KMS-11 (cell line): ENCODE results near the gene CFAP46.

ENCODE experiments used
- H2AFZ ChIP-seq: fragments of 200-600 bp; sonication (generic); 2 replicates; pipeline ENCODE4 v1.6.1; 2016; ENCODE audit warnings: antibody characterized with exemption, mixed run types, low read depth
- H3K27ac ChIP-seq: fragments of 200-600 bp; sonication (generic); 2 replicates; pipeline ENCODE4 v1.6.1; 2016; ENCODE audit warnings: mild to moderate bottlenecking, mixed run types
- H3K27me3 ChIP-seq: fragments of 200-600 bp; sonication (generic); 2 replicates; pipeline ENCODE4 v1.6.1; 2017; ENCODE audit warnings: mild to moderate bottlenecking, low read depth, mixed run types, moderate library complexity; ENCODE audit not compliant: insufficient read depth
- H3K36me3 ChIP-seq: fragments of 200-600 bp; sonication (generic); 2 replicates; pipeline ENCODE4 v1.6.1; 2017; ENCODE audit warnings: mild to moderate bottlenecking, mixed run types; ENCODE audit not compliant: insufficient read depth
- H3K4me1 ChIP-seq: fragments of 200-600 bp; sonication (generic); 2 replicates; pipeline ENCODE4 v1.6.1; 2016; ENCODE audit warnings: mild to moderate bottlenecking, low read depth, mixed run types; ENCODE audit not compliant: poor library complexity, severe bottlenecking
- H3K4me2 ChIP-seq: fragments of 200-600 bp; sonication (generic); 2 replicates; pipeline ENCODE4 v1.7.0; 2016; ENCODE audit warnings: mild to moderate bottlenecking, mixed run types
- H3K4me3 ChIP-seq: fragments of 200-600 bp; sonication (generic); IDR thresholded peaks from 2 replicates; pipeline ENCODE4 v1.6.1; 2017; ENCODE audit warnings: low read depth, low read length, mixed read lengths; ENCODE audit not compliant: insufficient read depth
- H3K79me2 ChIP-seq: fragments of 200-600 bp; sonication (generic); 2 replicates; pipeline ENCODE4 v1.6.1; 2016; ENCODE audit warnings: low read depth, mixed run types; ENCODE audit not compliant: insufficient read depth
- H3K9ac ChIP-seq: fragments of 200-600 bp; sonication (generic); 2 replicates; pipeline ENCODE4 v1.6.1; 2016; ENCODE audit warnings: mild to moderate bottlenecking, mixed run types
- H4K20me1 ChIP-seq: fragments of 200-600 bp; sonication (generic); 2 replicates; pipeline ENCODE4 v1.6.1; 2016; ENCODE audit warnings: mild to moderate bottlenecking, mixed run types; ENCODE audit not compliant: insufficient read depth
- TF ChIP-seq, protein P1 (sequence below): fragments of 200-600 bp; sonication (generic); conservative IDR thresholded peaks from 2 replicates; pipeline ENCODE4 v1.6.1; 2017; ENCODE audit warnings: low read depth, mild to moderate bottlenecking, antibody characterized with exemption, low read length, moderate library complexity, mixed read lengths

The CFAP46 gene

GRCh38 chr10:132813001-132813401, 129.4 kb downstream of the CFAP46 start:
- H3K4me1 ChIP-seq = no peaks in the 10 kb centered on the region
- no peaks in the 10 kb centered on the region for H3K79me2 ChIP-seq
- H3K27ac ChIP-seq = no peak overlapping the region
- H3K4me3 ChIP-seq = no peak overlapping the region
- H4K20me1 ChIP-seq = no peaks in the 10 kb centered on the region
- no peak overlapping the region for H3K4me2 ChIP-seq
- no peak overlapping the region for H2AFZ ChIP-seq
- peaks cover 46% of the 10 kb centered on the region for H3K27me3 ChIP-seq
- H3K9ac ChIP-seq = no peak overlapping the region
- TF ChIP-seq, protein P1, sequence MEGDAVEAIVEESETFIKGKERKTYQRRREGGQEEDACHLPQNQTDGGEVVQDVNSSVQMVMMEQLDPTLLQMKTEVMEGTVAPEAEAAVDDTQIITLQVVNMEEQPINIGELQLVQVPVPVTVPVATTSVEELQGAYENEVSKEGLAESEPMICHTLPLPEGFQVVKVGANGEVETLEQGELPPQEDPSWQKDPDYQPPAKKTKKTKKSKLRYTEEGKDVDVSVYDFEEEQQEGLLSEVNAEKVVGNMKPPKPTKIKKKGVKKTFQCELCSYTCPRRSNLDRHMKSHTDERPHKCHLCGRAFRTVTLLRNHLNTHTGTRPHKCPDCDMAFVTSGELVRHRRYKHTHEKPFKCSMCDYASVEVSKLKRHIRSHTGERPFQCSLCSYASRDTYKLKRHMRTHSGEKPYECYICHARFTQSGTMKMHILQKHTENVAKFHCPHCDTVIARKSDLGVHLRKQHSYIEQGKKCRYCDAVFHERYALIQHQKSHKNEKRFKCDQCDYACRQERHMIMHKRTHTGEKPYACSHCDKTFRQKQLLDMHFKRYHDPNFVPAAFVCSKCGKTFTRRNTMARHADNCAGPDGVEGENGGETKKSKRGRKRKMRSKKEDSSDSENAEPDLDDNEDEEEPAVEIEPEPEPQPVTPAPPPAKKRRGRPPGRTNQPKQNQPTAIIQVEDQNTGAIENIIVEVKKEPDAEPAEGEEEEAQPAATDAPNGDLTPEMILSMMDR = no peak
- H3K36me3 ChIP-seq = no peaks in the 10 kb centered on the region

GRCh38 chr10:132812520-132812919, 129.8 kb downstream of the CFAP46 start:
- TF ChIP-seq, protein P1 = no peak
- Histone ChIP-seq H3K4me3 (no peak overlapping the region), H3K79me2 (no peaks in the 10 kb centered on the region), H3K27me3 (peaks cover 42% of the 10 kb centered on the region), H3K27ac (no peak overlapping the region), H3K36me3 (no peaks in the 10 kb centered on the region), H4K20me1 (no peaks in the 10 kb centered on the region), H3K4me1 (no peaks in the 10 kb centered on the region), H3K4me2 (no peak overlapping the region), H3K9ac (no peak overlapping the region), H2AFZ (no peak overlapping the region)

DNA sequence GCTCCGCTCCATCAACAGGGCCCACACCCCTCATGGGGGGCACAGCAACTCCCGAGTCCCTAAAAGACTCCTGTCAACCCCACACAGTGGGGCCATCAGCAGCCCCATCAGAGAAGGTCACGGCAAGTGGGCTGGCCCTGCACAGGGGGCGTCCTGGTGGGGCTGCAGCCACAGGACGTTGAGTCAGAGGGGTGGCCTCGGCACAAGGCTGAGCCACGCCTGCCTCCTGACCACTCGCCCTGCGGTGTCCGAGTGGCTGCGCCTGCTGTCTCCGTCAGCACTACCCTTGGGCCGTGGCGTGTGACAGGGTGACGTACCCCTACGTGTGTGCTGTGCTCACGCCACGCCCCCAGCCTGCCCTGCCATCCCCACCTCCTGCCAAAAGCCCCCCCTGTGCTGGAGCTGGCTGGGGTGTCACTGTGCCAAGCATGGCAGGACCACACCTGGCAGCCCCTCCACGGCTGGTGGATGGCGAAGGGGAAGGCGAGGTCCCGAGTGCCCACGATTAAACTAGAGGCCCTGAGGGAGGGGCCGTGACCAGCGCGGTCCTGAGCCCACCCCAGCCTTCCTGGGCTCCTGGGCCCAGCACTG, 130.4 kb downstream of the CFAP46 start:
- peaks cover 42% of the 10 kb centered on the region for H3K27me3 ChIP-seq
- no peaks in the 10 kb centered on the region for H3K79me2 ChIP-seq
- H3K36me3 ChIP-seq = no peaks in the 10 kb centered on the region
- H3K4me3 ChIP-seq = no peak overlapping the region
- H3K4me1 ChIP-seq = no peaks in the 10 kb centered on the region
- H4K20me1 ChIP-seq = no peaks in the 10 kb centered on the region
- H3K4me2 ChIP-seq = no peak overlapping the region
- TF ChIP-seq, protein P1 = no peak
- no peak overlapping the region for H3K9ac ChIP-seq
- no peak overlapping the region for H3K27ac ChIP-seq
- H2AFZ ChIP-seq = no peak overlapping the region

- Histone ChIP-seq H3K79me2 (no peaks in the 10 kb centered on the region), H3K27ac (no peak overlapping the region), H3K4me3 (no peak overlapping the region)
Observed at GRCh38 chr10:132810807-132811700, 131.3 kb downstream of the CFAP46 start.

More at GRCh38 chr10:132810807-132811700, 131.3 kb downstream of the CFAP46 start:
- H3K36me3 ChIP-seq = no peaks in the 10 kb centered on the region
- no peak overlapping the region for H3K9ac ChIP-seq
- H3K27me3 ChIP-seq = peaks cover 39% of the 10 kb centered on the region
- no peaks in the 10 kb centered on the region for H4K20me1 ChIP-seq
- TF ChIP-seq, protein P1 = no peak
- no peak overlapping the region for H3K4me2 ChIP-seq
- no peaks in the 10 kb centered on the region for H3K4me1 ChIP-seq
- no peak overlapping the region for H2AFZ ChIP-seq
